ENCODE measurements around the gene BMP6.

The BMP6 gene

DNA sequence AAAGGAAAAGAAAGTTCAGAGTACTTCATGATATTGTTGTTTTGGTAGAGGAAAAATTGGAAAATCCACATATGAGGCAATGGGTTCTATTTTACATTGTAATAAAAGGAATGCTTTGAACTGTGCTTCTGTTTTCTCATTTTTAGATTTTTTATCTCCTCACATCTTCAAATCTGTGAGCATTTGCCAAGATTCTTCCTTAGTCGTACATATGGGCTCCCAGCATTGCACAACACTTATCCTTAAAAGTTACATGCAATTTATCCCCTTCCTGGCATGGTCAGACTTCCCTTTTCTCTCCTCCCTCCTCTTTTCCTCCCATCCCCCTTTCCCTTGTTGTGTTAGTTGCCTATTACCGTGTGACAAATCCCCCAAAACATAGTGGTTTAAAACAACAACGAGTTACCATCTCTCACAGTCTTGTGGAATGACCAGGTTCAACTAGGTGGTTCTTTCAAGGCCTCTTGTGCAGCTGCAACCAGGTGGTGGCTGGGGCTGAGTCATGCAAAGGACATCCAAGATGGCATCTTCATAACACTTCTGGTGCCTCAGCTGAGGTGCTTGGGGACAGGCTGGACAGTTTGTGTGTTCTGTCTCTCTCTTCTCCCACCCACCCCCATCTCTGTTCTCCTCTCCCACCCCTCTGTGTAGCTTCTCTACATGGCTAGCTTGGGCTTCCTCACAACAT, 116.0 kb downstream of the BMP6 start:
- no peak for DNase-seq

DNA sequence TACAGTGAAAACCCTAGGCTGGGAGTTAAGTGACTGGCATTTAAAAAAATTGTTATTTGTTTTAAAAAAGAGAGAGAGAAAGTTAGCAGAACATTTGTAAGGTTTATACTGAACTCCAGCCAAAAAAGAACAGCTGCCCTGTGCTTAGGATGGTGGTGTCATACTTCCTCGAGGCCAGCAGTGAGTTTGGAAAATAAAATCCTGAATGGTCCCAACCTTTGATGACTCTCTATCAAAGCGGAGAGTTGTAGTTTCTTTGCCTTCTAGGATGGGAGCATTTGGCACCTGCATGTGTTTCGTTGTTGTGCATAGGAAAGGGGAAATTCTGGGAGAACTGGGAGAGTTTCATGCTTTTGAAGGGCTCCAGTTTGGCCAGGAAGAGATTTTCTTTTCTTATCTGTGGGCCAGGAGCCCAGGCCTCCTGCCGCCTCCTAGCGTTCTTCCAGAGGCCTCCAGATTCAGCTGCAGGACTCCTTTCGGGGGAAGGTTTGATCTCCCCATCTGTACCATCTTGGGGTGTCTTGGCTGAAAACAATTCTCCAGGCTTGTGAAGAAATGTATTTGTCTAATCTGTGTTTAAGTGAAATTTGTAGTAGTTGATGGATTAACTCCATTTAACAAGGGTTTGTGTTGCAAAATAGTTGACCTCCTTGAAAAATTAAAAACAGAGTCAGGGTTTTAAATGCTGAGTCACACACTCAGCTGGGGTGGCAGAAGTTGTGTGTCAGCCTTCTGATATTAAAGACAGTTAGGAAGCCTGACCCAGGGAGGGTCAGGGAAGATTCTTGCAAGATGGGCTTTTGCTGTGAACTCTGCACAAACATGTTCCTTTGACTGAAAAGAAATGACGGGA, 121.3 kb downstream of the BMP6 start:
- no peak for DNase-seq

DNA sequence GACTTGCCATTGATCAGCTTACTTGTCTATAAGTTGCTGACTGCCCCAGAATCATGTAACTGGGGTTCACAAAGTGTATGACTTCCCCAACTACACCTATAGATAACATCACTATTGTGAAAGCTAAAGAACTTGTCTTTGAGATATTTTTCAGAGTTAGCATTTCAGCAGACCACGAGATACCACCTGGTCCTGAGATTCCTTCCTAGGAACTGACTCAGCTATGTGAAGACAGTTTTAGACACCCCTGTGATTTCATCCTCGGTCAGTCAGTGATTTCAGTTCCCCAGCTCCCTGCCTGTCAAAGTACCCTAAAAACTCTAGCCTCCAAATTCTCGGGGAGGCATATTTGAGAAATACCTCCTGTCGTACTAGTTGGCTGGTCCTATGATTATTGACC, 122.3 kb downstream of the BMP6 start:
- no peak for DNase-seq

DNA sequence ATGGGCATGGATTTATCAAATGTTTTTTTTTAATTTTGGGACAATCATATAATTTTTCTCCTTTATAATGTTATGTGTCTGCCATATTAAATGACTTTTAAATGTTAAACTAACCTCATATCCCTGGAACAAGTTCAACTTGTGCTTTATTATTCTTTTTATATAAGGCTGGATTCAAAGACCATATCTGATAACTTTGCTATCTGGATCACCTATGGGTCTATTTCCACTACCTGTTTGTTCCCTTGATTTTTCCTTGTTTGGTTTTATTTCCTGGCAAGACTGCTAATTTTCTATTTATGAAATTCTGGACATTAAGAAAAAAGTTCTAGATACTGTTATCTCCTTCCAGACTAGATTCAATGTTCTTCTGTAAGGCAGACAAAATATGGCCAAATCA, 125.9 kb downstream of the BMP6 start:
- DNase-seq: no peak

DNA sequence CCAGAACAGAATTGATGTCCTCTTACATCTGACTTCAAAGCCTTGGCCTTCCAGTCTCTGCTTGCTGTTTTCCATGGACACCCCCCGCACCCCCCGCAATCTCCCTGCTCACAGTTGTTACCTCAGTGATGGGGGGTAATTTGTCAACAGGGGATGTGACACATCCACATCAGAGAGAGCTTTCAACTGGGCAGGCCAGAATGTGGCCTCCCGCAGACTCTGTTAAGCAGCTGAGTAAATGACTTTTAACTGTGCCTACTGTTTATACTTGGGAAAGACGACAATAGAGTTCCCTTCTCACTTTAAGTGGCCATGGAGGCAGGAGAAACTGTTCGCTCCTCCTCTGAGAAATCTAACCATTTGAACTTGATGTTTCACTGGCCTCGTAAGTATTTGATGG, 133.7 kb downstream of the BMP6 start:
- DNase-seq: no peak

DNA sequence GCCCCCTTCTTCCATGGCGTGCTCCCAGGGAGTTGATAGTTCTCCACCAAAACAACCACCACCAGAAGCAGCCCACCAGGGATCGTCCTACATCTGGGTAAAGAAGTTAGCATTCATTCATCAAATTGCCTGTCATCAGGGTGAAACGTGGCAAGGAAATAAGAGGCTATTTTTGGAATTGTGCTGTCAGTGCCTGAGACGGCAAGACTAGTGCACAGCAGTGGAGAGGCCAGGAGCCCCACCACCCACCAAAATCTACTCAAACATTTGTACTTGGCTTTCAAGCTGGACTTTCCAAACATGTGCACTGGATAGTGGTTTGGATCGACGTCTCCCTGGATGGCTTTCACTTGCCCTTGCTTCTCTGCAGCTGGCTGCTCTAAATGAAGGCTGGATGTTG, 139.9 kb downstream of the BMP6 start:
- DNase-seq: no peak

DNA sequence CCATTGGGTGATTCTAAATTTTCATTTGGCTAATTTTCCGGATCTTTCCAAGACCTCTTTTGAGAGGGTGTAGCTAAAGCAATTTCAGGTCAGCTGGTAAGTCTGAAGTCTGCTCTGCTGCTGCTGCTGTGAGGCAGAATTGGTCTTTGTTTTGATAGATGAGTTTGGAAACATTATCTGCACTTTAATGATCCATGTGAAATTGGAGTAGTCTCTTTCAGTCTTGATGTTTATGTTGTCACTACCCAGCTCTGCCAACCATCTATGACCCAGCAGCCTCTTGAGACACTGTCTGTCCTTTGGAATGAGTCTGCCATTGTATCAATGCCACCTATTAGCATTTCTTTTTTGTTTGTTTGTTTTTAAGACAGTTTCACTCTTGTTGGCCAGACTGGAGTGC, 140.6 kb downstream of the BMP6 start:
- no peak for DNase-seq

DNA sequence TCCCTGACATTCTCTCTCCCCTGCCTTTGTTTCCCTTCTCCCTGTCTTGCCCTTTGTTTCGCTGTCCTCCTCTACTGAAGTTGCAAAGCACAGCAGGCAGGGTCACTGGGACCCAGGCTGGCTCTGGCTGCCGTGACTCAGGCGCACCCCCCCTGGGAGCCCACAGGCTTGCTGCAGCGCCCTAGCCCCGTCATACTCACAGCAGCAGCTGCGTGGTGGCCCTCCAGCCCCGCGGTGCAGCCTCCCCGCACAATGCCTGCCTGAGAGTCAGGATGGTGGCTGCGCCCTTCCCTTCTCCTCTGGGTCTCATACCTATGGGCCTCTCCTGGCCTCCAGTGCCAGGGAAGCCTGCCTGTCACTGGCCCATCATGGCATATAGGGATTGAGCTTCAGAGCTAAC, 143.0 kb downstream of the BMP6 start:
- DNase-seq: no peak

DNA sequence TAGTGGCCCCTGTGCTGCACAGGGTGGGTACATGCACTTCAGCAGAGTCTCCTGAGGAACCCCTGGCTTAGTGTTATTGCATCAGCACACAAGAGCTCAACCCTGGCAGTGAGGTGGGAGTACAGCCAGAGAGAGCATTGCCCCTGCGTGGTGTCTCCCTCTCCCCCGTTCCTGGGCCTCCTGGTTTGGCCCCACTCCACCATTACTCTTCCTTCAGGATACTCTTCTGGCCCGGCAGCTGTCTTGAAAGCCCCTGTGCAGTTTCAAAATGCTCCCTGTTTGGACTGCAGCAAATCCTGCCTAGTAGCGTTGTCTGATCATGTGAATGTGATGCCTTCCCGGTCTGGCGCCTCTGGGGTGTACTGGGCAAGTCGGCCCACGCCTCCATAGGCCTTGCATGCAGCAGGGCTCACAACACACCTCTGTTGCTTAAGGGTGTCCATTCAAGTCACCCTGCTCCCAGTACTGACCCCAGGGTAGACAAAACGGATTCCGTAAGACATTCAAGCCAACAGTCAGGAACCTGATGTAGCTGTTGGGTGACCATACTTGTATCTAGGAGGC, 152.6 kb downstream of the BMP6 start:
- DNase-seq: no peak

DNA sequence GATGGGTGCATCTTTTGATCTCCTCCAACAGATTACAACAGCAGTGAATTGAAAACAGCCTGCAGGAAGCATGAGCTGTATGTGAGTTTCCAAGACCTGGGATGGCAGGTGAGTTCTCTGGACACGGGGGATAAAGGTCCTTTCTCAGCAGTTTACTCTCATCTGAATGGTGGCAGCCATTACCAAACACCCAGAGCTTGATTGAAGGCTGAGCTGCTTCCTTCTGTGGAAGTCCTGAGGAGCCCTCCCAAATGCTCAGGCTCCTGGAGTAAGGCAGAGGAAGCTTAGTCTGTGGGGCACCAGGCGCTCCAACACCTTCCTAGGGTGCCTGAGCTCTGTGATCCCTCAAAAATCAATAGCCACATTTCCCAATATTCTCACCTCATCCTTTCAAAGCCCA, 153.1 kb downstream of the BMP6 start:
- DNase-seq: no peak

DNA sequence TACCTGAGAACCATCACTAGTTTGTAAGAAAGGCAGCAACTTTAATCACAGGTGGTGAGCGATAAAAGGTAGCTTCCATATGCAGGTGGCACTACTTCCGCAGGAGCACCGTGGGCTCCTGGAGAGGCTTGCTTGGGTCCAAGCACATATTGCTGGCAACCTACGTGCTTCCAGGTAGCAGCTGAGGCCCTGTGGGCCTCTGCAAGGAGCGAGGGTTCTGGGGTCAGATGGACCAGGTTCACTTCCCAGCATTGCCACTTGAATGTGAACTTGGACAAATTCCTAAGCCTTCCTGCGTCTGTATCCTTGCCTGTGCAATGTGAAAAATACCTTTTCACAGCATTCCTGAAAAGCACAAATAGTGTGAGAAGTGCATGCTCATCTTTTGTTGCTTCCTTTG, 153.7 kb downstream of the BMP6 start:
- no peak for DNase-seq

DNA sequence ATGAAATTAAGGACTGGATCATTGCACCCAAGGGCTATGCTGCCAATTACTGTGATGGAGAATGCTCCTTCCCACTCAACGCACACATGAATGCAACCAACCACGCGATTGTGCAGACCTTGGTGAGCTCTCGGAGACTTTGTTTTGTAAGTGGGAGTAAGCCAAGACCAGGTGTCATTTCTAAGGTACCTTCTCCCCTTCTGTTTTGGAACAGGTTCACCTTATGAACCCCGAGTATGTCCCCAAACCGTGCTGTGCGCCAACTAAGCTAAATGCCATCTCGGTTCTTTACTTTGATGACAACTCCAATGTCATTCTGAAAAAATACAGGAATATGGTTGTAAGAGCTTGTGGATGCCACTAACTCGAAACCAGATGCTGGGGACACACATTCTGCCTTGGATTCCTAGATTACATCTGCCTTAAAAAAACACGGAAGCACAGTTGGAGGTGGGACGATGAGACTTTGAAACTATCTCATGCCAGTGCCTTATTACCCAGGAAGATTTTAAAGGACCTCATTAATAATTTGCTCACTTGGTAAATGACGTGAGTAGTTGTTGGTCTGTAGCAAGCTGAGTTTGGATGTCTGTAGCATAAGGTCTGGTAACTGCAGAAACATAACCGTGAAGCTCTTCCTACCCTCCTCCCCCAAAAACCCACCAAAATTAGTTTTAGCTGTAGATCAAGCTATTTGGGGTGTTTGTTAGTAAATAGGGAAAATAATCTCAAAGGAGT, 154.2 kb downstream of the BMP6 start:
- DNase-seq: no peak

DNA sequence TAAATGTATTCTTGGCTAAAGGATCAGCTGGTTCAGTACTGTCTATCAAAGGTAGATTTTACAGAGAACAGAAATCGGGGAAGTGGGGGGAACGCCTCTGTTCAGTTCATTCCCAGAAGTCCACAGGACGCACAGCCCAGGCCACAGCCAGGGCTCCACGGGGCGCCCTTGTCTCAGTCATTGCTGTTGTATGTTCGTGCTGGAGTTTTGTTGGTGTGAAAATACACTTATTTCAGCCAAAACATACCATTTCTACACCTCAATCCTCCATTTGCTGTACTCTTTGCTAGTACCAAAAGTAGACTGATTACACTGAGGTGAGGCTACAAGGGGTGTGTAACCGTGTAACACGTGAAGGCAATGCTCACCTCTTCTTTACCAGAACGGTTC, 154.8 kb downstream of the BMP6 start:
- DNase-seq: no peak

DNA sequence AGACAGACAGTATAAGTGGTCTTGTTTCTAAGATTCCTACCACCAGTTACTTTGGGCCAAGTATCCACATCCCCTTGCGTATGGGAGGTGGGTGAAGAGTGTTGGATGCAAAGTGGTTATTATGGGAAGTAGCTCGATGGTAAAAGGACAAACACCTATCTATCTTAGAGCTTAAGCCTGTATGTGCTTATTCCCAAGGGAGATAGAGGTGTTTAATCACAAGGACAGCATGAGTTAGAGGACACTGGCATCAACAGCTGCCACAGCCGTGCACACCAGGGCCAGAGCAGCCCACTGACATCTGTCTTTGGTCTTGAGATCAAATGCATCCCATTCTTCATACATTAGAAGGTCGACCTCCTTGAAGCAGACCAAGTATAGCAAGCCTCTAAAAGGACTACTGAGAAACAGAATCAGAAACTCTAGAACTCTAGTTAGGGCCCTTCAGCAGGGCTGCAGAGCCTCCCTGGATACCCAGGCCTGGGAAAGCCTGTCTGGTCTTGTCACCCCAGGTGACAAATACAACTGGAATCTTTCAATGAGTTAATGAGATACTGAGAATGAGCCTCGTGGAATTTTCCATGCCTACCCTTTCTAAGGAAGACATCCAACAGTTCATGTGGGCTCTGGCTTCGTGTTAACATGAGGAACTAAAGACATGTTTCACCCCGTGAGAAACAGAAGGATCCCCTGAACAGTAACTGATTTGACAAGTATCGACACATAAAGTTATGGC, 156.0 kb downstream of the BMP6 start:
- no peak for DNase-seq

DNA sequence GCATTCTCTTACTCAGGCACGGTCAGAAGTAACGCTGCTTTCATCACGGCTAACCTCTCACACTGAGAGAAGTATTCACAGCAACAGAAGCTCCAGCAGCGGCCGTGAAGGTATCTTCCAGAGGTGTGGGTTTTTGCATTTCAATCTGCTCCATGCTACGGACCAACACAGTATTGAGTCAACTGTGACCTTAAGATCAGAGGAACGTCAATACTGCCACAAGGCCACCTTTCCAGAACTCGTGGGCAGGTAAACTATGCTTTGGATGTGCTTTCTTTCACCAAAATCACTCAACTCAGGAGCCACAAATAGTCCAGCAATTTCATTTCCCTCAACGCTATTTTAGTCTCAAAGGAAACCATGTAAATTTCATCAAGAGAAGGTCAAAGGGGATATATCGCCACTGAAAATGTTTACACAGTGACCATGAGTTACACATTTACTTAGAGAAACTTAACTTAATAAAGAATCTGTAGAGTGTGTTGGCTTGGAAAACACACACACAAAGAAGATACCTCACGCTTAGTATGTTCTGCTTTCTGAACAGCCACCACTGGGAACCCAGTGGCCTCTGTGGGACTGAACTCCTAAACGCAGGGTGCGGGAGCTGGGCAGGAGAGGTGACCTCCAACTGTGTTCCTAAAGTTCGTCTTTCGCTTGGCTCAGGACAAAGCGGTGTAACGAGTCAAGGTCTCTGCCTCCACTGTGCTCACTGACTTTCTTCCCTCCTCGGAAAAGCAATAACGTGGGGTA, 156.8 kb downstream of the BMP6 start:
- DNase-seq: no peak

DNA sequence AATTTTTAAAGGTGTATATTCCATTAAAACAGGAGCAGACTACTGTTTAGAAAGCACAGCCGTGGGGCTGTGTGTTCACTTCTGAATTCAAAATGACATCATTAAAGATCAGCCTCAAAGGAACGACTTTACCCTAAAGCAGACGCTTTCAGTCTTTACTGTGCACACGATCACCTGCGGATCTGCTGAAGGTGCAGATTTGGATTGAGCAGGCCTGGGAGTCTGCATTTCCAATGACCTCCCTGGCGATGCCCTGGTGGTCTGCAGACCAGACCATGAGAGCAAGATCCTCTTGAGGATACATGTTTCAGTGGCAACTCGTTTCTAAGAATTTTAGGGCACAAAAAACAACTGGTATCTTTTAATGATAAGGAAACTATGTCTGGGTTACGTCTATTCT, 157.5 kb downstream of the BMP6 start:
- no peak for DNase-seq

DNA sequence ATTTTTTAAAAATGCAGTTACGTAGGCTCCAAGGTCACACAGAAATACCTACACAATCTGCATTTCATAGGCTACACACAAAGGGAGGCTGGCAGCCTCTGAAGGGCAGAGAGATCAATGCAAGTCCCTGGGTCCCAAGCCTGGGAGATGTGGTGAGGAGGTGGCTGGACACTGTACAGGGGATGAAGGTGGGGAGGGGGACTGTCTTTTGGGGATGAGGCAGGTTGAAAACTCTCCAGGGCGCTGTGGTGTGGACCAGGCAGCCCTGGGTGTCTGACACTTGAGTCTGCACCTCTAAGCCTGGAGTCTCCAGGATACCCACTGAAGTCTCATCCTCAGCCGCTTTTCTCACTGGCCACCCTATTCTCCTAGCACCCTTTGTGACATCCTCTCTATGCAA, 160.2 kb downstream of the BMP6 start:
- no peak for DNase-seq

DNA sequence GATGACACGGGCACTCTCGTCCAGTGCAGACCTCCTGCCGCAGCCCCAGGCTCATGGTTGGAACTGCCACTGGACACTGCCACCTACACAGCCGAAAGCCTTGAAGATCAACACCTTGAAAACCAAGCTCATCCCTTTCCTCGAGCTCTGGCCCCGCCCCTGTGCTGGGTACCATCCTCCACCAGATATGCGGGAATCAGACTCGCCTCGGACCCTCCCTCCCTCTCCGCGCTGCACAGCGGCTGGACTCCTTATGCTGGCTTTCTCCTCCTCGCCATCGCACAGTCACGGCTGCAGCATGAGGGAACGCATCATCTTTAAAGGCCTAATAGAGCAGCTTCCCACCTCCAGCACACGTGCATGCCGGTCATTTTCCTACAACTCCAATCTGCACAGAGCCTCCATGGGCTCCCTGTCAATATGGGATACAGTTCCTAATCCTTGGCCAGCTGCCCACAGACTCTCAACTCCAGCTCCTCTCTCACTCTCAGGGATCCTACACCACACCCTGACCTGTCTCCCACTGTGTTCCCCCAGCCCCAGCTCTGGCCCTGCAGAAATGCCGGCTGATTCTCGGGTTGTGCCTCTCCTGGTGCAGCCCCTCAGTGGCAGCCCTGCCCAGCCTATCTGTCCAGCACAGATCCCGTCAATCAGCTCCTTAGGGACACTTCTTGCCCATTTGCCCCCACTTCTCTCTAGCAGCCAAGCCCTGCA, 161.5 kb downstream of the BMP6 start:
- DNase-seq: no peak

DNA sequence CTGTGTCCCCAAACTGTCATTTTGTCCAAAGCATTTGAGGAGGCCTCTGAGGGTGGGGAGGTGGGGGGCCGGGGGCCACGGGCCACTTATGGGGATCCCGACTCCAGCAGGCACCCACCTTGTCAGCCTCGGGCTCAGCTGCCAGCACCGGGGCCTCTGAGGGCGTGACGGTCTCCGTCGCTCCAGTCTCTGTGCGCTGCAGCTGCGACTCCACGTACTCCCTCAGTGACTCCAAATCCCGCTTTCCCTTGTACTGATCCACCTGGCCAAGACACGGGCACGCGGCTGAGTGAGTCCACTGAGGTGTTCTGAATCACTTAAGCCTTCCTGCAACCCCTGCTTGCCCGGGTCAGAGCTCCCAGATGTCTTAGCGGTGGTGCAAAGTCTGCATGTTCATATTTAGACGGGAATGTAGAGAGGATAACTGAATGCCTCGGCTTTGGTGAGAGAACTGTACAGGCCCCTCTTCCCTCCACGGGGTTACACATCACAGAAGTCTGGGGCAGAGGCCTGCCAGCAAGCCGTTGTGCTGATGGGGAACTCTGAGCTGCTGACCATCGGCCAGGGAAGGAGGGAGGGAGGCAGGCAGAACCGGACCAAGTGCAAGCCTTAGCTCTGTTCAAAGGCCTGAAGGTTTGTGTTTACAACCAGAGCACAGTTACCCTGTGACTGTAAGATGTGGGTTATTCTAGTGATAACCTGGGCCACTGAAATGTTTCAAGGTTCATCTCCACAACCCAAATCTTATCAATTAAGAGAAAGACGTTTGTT, 162.9 kb downstream of the BMP6 start:
- DNase-seq: no peak

DNA sequence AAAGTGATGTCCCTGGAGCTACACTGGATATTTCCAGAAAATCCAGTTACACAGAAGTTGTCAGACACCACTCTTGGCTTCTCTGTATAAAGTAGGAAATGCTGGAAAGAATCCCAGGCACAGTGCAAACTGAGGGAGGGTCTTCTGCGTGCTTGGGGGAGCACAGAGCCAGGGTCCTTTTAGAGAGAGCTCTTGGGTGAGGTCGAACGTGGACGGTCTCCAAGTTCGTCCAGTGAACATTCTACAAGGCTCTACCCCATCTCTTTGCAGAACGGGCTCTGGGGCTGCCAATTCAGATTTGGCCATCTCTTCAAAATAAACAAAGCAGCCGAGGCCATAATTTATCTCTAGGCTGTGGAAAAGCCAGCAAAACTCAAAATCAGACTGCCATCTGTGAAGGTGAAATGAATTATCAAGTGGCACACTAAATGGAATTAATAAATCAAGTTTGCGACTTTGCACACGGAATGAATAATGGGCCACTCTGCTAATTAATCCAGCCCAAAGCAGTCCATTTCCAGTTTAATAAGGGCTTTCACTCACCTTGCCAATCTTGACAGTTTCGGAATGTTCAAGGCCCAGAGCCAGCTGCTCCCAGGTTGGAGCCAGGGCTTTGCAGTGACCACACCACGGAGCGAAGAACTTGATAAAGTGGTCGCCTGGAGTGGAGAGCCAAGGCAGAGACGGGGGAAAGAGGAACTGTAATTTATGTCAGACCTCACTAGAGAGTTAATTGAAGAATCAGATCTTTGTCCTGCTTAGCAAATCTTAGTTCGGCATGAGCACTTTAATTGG, 165.4 kb downstream of the BMP6 start:
- DNase-seq: no peak

All from GF-D8 (cell line).